GM12873 (cell line): ENCODE data around the gene KIF26B.

ENCODE experiments used
- CTCF ChIP-seq: IDR thresholded peaks from 2 replicates; pipeline ENCODE4 v1.5.1; 2012; ENCODE audit warnings: low read depth, mild to moderate bottlenecking, moderate library complexity, low read length, control low read depth; ENCODE audit not compliant: insufficient read depth; ENCODE audit errors: missing control alignments

KIF26B gene

GRCh38 chr1:245242989-245243388 is 88.2 kb downstream of the KIF26B start:
- no peak for TF ChIP-seq CTCF

DNA sequence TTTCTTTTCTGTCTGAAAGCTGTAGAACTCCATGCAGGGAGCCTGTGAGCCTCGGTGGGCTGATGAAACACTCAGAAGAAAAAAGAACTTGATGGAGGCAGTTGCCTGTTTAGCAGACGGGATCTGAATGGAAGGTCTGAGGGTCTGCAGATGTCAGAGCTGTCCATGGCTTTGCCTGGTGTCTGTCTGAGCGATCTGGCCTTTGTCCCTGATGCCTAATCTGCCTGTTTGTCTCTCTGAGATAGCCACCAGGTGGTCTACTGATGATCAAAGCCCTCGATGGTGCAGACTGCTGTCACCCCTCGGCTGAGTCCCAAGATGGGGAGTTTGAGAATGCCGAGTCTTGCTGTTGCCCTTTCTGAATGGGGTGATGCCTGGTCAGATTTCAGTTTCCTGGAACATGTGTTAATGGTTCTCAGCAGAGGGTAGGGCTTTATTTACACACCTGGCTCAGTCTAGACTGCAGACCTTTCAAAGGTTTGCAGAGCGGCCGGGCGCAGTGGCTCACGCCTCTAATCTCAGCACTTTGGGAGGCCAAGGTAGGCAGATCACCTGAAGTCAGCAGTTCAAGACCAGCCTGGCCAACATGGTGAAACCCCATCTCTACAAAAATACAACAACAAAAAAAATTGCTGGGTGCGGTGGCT is 90.4 kb downstream of the KIF26B start:
- TF ChIP-seq CTCF = no peak

DNA sequence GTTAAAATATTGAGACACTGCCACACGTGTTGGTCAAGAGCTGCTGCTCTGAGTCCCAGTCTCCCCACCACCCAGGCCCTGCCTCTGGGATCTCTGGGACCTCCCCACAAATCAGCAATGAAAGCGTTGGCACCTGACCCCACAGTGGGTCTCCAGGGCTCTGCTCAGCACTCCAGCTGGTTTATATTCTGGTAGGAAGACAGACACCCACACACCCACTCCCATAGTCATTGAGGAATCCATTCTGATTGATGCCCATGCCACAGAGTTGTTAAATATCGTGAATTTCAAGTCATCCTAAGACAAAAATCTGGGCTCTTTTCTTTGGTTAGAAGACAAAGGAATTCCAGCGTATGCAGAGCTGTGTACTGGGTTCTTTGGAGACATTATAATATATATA is 91.6 kb downstream of the KIF26B start:
- no peak for TF ChIP-seq CTCF

GRCh38 chr1:245247356-245247755 is 92.6 kb downstream of the KIF26B start:
- TF ChIP-seq CTCF = no peak

DNA sequence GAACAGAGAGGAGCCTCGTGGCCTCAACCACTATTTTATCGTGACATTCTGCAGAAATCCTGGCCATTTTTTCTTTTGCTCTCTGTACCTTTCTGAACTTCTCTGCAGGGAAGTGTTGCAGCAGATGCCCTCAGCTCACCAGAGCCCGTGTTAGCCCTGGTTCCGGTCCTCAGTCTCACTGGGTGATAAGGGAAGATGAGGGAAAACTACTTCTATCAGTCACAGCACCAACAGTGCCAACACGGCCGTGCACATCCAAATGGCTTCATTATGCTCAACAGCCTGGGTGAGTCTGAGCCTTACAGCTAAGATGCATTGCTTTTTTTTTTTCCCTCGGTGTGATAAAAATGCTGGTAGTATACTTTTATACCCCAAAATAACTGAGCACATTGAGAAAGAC is 93.0 kb downstream of the KIF26B start:
- TF ChIP-seq CTCF = no peak

DNA sequence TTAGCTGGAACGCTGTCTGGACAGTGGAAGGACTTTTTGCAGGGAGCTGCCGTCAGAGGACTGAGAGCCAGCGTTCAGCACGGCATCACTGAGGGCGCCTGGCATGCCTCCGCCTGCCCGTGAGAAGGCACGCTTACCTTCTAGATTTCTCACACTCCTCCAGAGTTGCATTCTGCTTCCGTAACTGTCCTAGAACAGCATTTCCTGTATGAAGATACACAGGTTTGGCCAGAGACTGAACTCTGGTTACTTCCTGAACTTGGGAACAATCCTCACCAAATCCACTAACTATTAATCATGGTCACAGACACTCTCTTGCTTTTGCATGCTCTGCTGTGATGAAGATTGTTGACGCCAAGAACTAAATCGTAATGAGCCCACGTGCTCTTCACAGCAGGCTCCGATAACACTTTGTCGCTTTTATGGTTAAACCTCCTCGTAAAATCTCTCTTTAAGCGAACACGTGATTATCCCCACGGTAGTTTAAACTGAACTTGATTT is 93.5 kb downstream of the KIF26B start:
- no peak for TF ChIP-seq CTCF

- TF ChIP-seq CTCF = no peak
Measured at GRCh38 chr1:245255783-245256182, 101.0 kb downstream of the KIF26B start.

GRCh38 chr1:245256528-245256927 is 101.7 kb downstream of the KIF26B start:
- no peak for TF ChIP-seq CTCF
